Spleen (tissue), 11 donors: ENCODE measurements around the gene MALAT1. TPM values are rescaled to one million over a fixed set of nuclear protein-coding genes. Genes with fewer than 3 reads are reported as not detected.

Source experiments
- DNase-seq: peaks from one replicate; pipeline ENCODE4 v3.0.0-alpha.2; 2020
- H3K27ac ChIP-seq, 8 donors: fragments of 200-600 bp; sonication (generic) in 7 of 8; 1 replicate in 4 of 8; 2 replicates in 4 of 8; pipeline versions ENCODE4 v1.5.0 to v1.8.0; 2016 to 2021; ENCODE audit warnings: inconsistent platforms in 4 of 8, mild to moderate bottlenecking in 4 of 8, moderate library complexity in 1 of 8
- H3K27me3 ChIP-seq, 7 donors: fragments of 200-600 bp; sonication (generic) in 6 of 7; replicated peaks in 1 of 7; 1 replicate in 4 of 7; 2 replicates in 3 of 7; pipeline versions ENCODE4 v1.5.0 to v1.8.0; 2016 to 2021; ENCODE audit warnings: inconsistent platforms in 3 of 7, mild to moderate bottlenecking in 1 of 7
- H3K36me3 ChIP-seq, 6 donors: fragments of 200-600 bp; sonication (generic) in 5 of 6; 1 replicate in 4 of 6; 2 replicates in 2 of 6; pipeline versions ENCODE4 v1.5.0 to v1.8.0; 2016 to 2021; ENCODE audit warnings: inconsistent platforms in 2 of 6
- H3K4me1 ChIP-seq, 6 donors: fragments of 200-600 bp; sonication (generic) in 5 of 6; 1 replicate in 3 of 6; 2 replicates in 3 of 6; pipeline versions ENCODE4 v1.5.0 to v1.8.0; 2016 to 2021; ENCODE audit warnings: inconsistent platforms in 3 of 6
- H3K4me3 ChIP-seq, 8 donors: fragments of 200-600 bp; sonication (generic) in 7 of 8; 1 replicate in 4 of 8; 2 replicates in 4 of 8; pipeline versions ENCODE4 v1.5.0 to v1.8.0; 2016 to 2021; ENCODE audit warnings: inconsistent platforms in 4 of 8, mild to moderate bottlenecking in 4 of 8, moderate library complexity in 2 of 8
- H3K9me3 ChIP-seq, 8 donors: fragments of 200-600 bp; sonication (generic) in 7 of 8; 1 replicate in 4 of 8; 2 replicates in 4 of 8; pipeline versions ENCODE4 v1.5.0 to v1.8.0; 2016 to 2021; ENCODE audit warnings: inconsistent platforms in 4 of 8
- CTCF ChIP-seq, 11 experiments: fragments of 200-600 bp in 7 of 11; fragments of 450-650 bp in 4 of 11; sonication (generic) in 4 of 11; IDR thresholded peaks in 8 of 11; conservative IDR thresholded peaks in 3 of 11; 1 replicate in 7 of 11; 2 replicates in 4 of 11; pipeline versions ENCODE4 v1.4.0 to v1.8.0; 2016 to 2021; ENCODE audit warnings: antibody characterized with exemption in 11 of 11, inconsistent platforms in 4 of 11, mild to moderate bottlenecking in 1 of 11
- POLR2A ChIP-seq, 3 donors: fragments of 450-650 bp; IDR thresholded peaks; one replicate each; pipeline ENCODE4 v1.5.1; 2017; ENCODE audit warnings: antibody characterized with exemption in 3 of 3, mild to moderate bottlenecking in 1 of 3
- POLR2AphosphoS5 ChIP-seq, 3 donors: sonication (generic); formaldehyde crosslinking; IDR thresholded peaks; one replicate each; pipeline ENCODE4 v1.5.1; 2017; ENCODE audit warnings: antibody characterized with exemption in 3 of 3
- WGBS, 5 donors: extraction: QIAGEN DNeasy Blood & Tissue Kit in 3 of 5; methylation state at CpG; one replicate each; pipeline versions ENCODE4 v1.1.5 to v1.1.7; 2013 to 2018; 5-methylcytosine and 5-hydroxymethylcytosine counted together
- intact Hi-C: fragments of 100-400 bp; cut with DNase I; formaldehyde crosslinking; loops from one replicate; pipeline ENCODE4 v1.15.0; 2023; ENCODE audit warnings: low total_unique reads
- polyA plus RNA-seq, 3 donors: library from polyadenylated mRNA; stranded (reverse); fragments of 200-250 nt; gene quantifications; one replicate each; pipeline ENCODE4 v1.2.1, GENCODE V29; 2013
- total RNA-seq, 7 donors: library from RNA; depleted of rRNA in 3 of 7; stranded (reverse); fragments of >200 nt in 3 of 7; fragmentation: NEBNext Ultra II Directional in 4 of 7; extraction: Animal tissue kit (Norgen Biotek cat#: 25700) in 4 of 7; gene quantifications; one replicate each; pipeline versions ENCODE4 v1.1.0 to v1.2.1, GENCODE V29; 2016 to 2021
- donor health status: healthy with polysubstance abuse.
- donor health status: DM: no; HTN: no; CAD: no; lungs with moderate emphysema.
- donor health status: DM: no; HTN: no; CAD: no.
- donor health status: Bipolar disorder and iron deficiency.
- donor health status: healthy.
- donor health status: DM: no; HTN: no; CAD: no.
- donor health status: DM: yes; HTN: yes; CAD: no.

The MALAT1 gene
- total and polyA plus RNA-seq, 10 donors: 111 to 24,490 (median 13,111) TPM

DNA sequence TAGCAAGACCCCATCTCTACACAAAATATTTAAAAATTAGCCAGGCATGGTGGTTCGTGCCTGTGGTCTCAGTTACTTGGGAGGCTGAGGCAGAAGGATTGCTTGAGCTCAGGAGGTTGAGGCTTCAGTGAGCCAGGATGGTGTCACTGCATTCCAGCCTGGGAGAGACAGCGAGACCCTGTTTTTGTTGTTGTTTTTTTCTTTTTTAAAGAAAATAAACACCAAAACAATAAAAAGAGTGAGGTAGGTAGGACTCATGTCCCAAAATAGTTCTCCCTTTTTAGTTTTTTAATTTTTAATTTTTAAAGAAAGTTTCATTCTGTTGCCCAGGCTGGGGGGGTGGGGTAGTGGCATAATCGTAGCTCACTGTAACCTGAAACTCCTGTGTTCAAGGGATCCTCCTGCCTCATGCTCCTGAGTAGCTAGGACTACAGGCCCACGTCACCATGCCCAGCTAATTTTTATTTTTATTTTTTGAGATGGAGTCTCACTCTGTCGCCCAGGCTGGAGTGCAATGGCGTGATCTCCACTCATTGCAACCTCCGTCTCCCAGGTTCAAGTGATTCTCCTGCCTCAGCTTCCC, 25.5 kb upstream of the MALAT1 start:
- H3K27ac ChIP-seq: peak overlapping the region in 6 of 8 donors; percentile 87 to 95 (median 92)
- WGBS, 5 donors: 89 to 94% (median 91%) methylated on average over 7 of the region's 7 CpGs
- H3K4me3 ChIP-seq: no peak overlapping the region
- H3K4me1 ChIP-seq: peaks cover 16 to 67% (median 46%) of the 10 kb centered on the region in 6 donors
- DNase-seq: no peak
- TF ChIP-seq CTCF (IDR thresholded peaks at IDR 0.05 in 8 of 11, conservative IDR thresholded peaks at IDR 0.05 in 3 of 11) (no peak), POLR2AphosphoS5 (IDR thresholded peaks at IDR 0.05) (no peak), POLR2A (IDR thresholded peaks at IDR 0.05) (no peak)
- H3K9me3 ChIP-seq: no peaks in the 10 kb centered on the region
- no peaks in the 10 kb centered on the region for H3K36me3 ChIP-seq
- no peaks in the 10 kb centered on the region for H3K27me3 ChIP-seq
- intact Hi-C loops: no loop called here

DNA sequence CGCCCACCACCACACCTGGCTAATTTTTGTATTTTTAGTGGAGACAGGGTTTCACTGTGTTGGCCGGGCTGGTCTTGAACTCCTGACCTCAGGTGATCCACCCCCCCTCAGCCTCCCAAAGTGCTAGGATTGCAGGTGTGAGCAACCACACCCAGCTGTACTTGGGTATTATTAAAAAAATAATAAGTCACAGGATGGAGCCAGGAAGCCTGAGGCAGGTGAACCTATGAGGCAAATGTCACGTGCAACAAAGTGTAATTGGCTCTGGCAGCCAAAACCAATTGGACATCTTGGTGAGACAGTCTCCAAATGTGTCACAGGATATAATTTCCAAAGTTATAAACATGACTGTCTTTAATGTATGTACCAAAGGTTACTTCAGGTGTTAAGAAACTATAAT, 24.0 kb upstream of the MALAT1 start:
- Histone ChIP-seq H3K27me3 (no peaks in the 10 kb centered on the region), H3K9me3 (no peaks in the 10 kb centered on the region), H3K4me3 (no peak overlapping the region), H3K27ac (peak overlapping the region in 2 of 8 donors; percentile 30 to 96), H3K4me1 (peaks cover 18 to 71% (median 51%) of the 10 kb centered on the region in 6 donors), H3K36me3 (no peaks in the 10 kb centered on the region)
- intact Hi-C loops: no loop called here
- DNase-seq: no peak
- WGBS, 5 donors: 86 to 94% (median 92%) methylated on average over 3 of the region's 3 CpGs
- TF ChIP-seq POLR2A (IDR thresholded peaks at IDR 0.05): no peak
- TF ChIP-seq POLR2AphosphoS5 (IDR thresholded peaks at IDR 0.05): no peak
- no peak for TF ChIP-seq CTCF (IDR thresholded peaks at IDR 0.05 in 8 of 11, conservative IDR thresholded peaks at IDR 0.05 in 3 of 11)

DNA sequence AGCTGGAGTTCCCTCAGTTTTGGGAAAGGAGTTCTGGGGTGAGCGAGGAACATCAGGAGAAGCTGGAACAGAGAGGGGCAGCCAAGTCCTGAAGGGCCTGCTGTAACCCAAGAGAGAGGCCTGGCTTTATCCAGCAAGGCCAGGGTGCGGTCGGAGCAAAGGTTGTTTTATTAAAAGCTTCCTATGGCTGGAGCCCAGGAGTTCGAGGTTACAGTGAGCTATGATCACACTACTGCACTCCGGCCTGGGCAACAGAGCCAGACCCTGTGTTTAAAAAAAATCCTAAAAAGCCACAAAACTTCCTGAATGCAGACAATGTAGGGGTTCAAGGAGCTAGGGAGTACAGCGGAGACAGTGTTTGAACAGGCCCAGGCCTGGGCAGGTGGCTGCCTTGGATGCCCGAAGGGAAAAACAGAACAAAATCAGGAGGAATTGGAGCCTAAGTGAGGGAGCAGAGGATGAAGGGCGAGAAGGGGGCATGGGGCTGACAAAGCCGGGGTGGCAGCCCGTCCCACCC, 22.2 kb upstream of the MALAT1 start:
- Histone ChIP-seq H3K4me1 (peaks cover 9 to 70% (median 46%) of the 10 kb centered on the region in 6 donors), H3K4me3 (peak overlapping the region; percentile 46 to 81 (median 62)), H3K9me3 (no peaks in the 10 kb centered on the region), H3K36me3 (no peaks in the 10 kb centered on the region), H3K27me3 (no peaks in the 10 kb centered on the region), H3K27ac (peak overlapping the region; percentile 95 to 100 (median 99))
- DNase-seq: no peak
- 13 to 22% (median 18%) methylated on average over 10 of the region's 10 CpGs for WGBS, 5 donors
- intact Hi-C loops: no loop called here
- no peak for TF ChIP-seq POLR2A (IDR thresholded peaks at IDR 0.05)
- no peak for TF ChIP-seq CTCF (IDR thresholded peaks at IDR 0.05 in 8 of 11, conservative IDR thresholded peaks at IDR 0.05 in 3 of 11)
- TF ChIP-seq POLR2AphosphoS5 (IDR thresholded peaks at IDR 0.05): no peak

DNA sequence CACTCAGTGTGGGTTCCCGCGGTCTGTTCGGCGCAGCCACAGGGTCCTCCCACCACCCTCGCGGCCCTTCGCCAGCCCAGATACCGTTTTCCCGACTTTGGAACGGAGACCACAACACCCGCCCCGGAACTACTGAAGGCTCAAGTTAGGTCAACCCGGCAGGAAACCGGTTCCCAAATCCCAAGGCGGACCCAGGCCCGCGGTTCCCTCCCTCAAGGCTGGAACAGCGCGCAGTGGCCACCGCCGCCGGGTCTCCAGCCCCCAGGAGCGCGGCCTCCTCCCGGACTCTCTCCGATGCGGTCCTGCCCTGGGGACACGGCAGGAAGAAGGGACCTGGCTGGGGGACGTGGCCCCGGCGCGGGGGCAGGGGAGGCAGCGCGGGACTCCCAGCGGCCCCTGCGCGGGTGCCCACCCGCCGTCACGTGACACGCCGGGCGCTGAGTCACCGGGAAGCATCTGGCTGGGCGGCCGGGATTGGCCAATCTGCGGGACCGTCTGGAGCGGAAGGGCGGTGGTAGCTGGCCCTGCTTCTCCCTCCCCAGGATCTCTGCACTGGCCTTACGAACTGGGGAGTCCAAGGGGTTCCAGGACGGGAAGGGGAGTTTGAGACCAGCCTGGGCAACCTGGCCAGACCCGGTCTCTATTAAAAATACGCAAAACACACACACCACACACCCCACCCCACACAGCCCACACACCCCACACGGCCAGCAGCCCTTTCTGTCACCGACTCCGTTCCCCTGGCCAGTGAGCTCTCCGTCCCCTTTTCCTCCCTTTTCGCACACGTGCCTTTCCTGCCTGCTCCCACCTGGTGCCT, 21.5 kb upstream of the MALAT1 start:
- TF ChIP-seq CTCF (IDR thresholded peaks at IDR 0.05 in 8 of 11, conservative IDR thresholded peaks at IDR 0.05 in 3 of 11): no peak
- TF ChIP-seq POLR2AphosphoS5 (IDR thresholded peaks at IDR 0.05): peak; percentile 98 to 99 (median 99)
- peak; percentile 79 to 92 (median 90) for TF ChIP-seq POLR2A (IDR thresholded peaks at IDR 0.05)
- Histone ChIP-seq H3K27me3 (no peaks in the 10 kb centered on the region), H3K4me1 (peaks cover 7 to 68% (median 42%) of the 10 kb centered on the region in 6 donors), H3K27ac (peak overlapping the region; percentile 95 to 100 (median 99)), H3K9me3 (no peaks in the 10 kb centered on the region), H3K4me3 (peak overlapping the region; percentile 46 to 81 (median 62)), H3K36me3 (no peaks in the 10 kb centered on the region)
- intact Hi-C loops: no loop called here
- 0 to 1% (median 0%) methylated on average over 42 to 60 of the region's 60 CpGs for WGBS, 5 donors
- DNase-seq: peak; percentile 99
